Keratinocyte (primary cell): ENCODE measurements around the gene INTS6L. TPM values are rescaled to one million over a fixed set of nuclear protein-coding genes. Genes with fewer than 3 reads are reported as not detected.

ENCODE experiments used
- DNase-seq: peaks from one replicate; pipeline ENCODE4 v3.0.0-alpha.2; 2011; ENCODE audit warnings: low read depth, missing footprints, low spot score
- FAIRE-seq: peaks from 2 replicates; lab custom pipeline; 2011; peaks lifted over from hg19 to GRCh38; lab: Jason Lieb, UNC
- H2AFZ ChIP-seq: 2 replicates; pipeline ENCODE4 v1.6.0; 2012; ENCODE audit warnings: low read length, control low read depth, inconsistent platforms; ENCODE audit not compliant: control insufficient read depth
- H3K27ac ChIP-seq: 2 replicates; pipeline ENCODE4 v1.5.1; 2011; ENCODE audit warnings: low read length; ENCODE audit not compliant: control insufficient read depth, insufficient read depth
- H3K27me3 ChIP-seq: 3 replicates; pipeline ENCODE4 v1.6.0; 2011; ENCODE audit warnings: low read length; ENCODE audit not compliant: control insufficient read depth, insufficient read depth; ENCODE audit errors: extremely low read depth
- H3K36me3 ChIP-seq, 2 experiments: 2 replicates in 1 of 2; 3 replicates in 1 of 2; pipeline ENCODE4 v1.5.1; 2011; ENCODE audit warnings: low read length in 2 of 2, mild to moderate bottlenecking in 1 of 2; ENCODE audit not compliant: control insufficient read depth in 2 of 2, insufficient read depth in 2 of 2; ENCODE audit errors: extremely low read depth in 1 of 2
- H3K4me1 ChIP-seq: 3 replicates; pipeline ENCODE4 v1.5.1; 2011; ENCODE audit warnings: low read length; ENCODE audit not compliant: control insufficient read depth, insufficient read depth; ENCODE audit errors: extremely low read depth
- H3K4me2 ChIP-seq: 3 replicates; pipeline ENCODE4 v1.6.0; 2011; ENCODE audit warnings: low read depth, low read length; ENCODE audit not compliant: control insufficient read depth, insufficient read depth; ENCODE audit errors: extremely low read depth
- H3K4me3 ChIP-seq, 3 experiments: fragments of 200-600 bp in 1 of 3; sonication (generic) in 1 of 3; 2 replicates in 2 of 3; 3 replicates in 1 of 3; pipeline ENCODE4 v1.5.1; 2011 to 2016; ENCODE audit warnings: low read length in 3 of 3, mild to moderate bottlenecking in 3 of 3, control low read depth in 2 of 3, inconsistent platforms in 1 of 3, low read depth in 1 of 3, mixed read lengths in 1 of 3, mixed run types in 1 of 3, moderate library complexity in 1 of 3; ENCODE audit not compliant: control insufficient read depth in 2 of 3, insufficient read depth in 2 of 3; ENCODE audit errors: extremely low read depth in 1 of 3
- H3K79me2 ChIP-seq: 2 replicates; pipeline ENCODE4 v1.6.0; 2012; ENCODE audit warnings: low read length; ENCODE audit not compliant: control insufficient read depth, insufficient read depth
- H3K9ac ChIP-seq: 3 replicates; pipeline ENCODE4 v1.6.0; 2011; ENCODE audit warnings: low read length; ENCODE audit not compliant: control insufficient read depth, insufficient read depth; ENCODE audit errors: extremely low read depth
- H3K9me1 ChIP-seq: 3 replicates; pipeline ENCODE4 v1.6.0; 2011; ENCODE audit warnings: low read length; ENCODE audit not compliant: control insufficient read depth, insufficient read depth; ENCODE audit errors: extremely low read depth
- H3K9me3 ChIP-seq: 2 replicates; pipeline ENCODE4 v1.5.1; 2012; ENCODE audit warnings: low read depth, low read length; ENCODE audit not compliant: control insufficient read depth
- H4K20me1 ChIP-seq: 3 replicates; pipeline ENCODE4 v1.6.0; 2011; ENCODE audit warnings: low read length; ENCODE audit not compliant: control insufficient read depth, insufficient read depth; ENCODE audit errors: extremely low read depth
- EZH2 ChIP-seq: IDR thresholded peaks from one replicate; pipeline ENCODE4 v1.6.1; 2012; ENCODE audit warnings: inconsistent platforms, mild to moderate bottlenecking, low read length, moderate library complexity
- dilution Hi-C: fragments of 300-500 bp; cut with MboI; formaldehyde crosslinking; loops from one replicate; pipeline ENCODE4 v1.7.0; 2020; ENCODE audit warnings: low sequenced_read_pairs; ENCODE audit not compliant: extremely low pct_ligation_motif_present
- polyA plus RNA-seq, 5 experiments: library from polyadenylated mRNA; depleted of rRNA in 3 of 5; stranded (reverse) in 3 of 5; stranded (forward) in 1 of 5; unstranded in 1 of 5; fragments of >200 nt; gene quantifications; 1 replicate in 1 of 5; 2 replicates in 3 of 5; 3 replicates in 1 of 5; pipeline versions ENCODE4 v1.2.1 to v1.2.3, GENCODE V29; 2011 to 2012; ENCODE audit warnings: missing spikeins in 2 of 5, low read depth in 1 of 5, low replicate concordance in 1 of 5
- TF ChIP-seq, protein P1 (sequence below), 3 experiments: IDR thresholded peaks in 1 of 3; conservative IDR thresholded peaks in 1 of 3; optimal IDR thresholded peaks in 1 of 3; 2 replicates in 2 of 3; 3 replicates in 1 of 3; pipeline versions ENCODE3 to v1.5.1; 2011; ENCODE audit warnings: low read length in 3 of 3, mild to moderate bottlenecking in 3 of 3, moderate library complexity in 2 of 3, control low read depth in 1 of 3, inconsistent platforms in 1 of 3; ENCODE audit not compliant: insufficient read depth in 2 of 3; ENCODE audit errors: extremely low read depth in 1 of 3

Gene INTS6L
- polyA plus RNA-seq, 1 donor (not counting 4 experiments of a cell fraction or from before 2014, with no cell fraction given), result 14.5 TPM

GRCh38 chrX:135477576-135477975 lies 42.9 kb upstream of the INTS6L start:
- H2AFZ ChIP-seq, result no peak overlapping the region
- no peak overlapping the region for H3K9ac ChIP-seq
- no peaks in the 10 kb centered on the region for H3K36me3 ChIP-seq
- H4K20me1 ChIP-seq, result no peaks in the 10 kb centered on the region
- H3K27ac ChIP-seq, result no peak overlapping the region
- H3K9me3 ChIP-seq, result no peaks in the 10 kb centered on the region
- dilution Hi-C loops, result no loop called here
- H3K9me1 ChIP-seq, result no peaks in the 10 kb centered on the region
- no peaks in the 10 kb centered on the region for H3K27me3 ChIP-seq
- TF ChIP-seq, protein P1, sequence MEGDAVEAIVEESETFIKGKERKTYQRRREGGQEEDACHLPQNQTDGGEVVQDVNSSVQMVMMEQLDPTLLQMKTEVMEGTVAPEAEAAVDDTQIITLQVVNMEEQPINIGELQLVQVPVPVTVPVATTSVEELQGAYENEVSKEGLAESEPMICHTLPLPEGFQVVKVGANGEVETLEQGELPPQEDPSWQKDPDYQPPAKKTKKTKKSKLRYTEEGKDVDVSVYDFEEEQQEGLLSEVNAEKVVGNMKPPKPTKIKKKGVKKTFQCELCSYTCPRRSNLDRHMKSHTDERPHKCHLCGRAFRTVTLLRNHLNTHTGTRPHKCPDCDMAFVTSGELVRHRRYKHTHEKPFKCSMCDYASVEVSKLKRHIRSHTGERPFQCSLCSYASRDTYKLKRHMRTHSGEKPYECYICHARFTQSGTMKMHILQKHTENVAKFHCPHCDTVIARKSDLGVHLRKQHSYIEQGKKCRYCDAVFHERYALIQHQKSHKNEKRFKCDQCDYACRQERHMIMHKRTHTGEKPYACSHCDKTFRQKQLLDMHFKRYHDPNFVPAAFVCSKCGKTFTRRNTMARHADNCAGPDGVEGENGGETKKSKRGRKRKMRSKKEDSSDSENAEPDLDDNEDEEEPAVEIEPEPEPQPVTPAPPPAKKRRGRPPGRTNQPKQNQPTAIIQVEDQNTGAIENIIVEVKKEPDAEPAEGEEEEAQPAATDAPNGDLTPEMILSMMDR (optimal IDR thresholded peaks at IDR 0.05 in 1 of 3, IDR thresholded peaks at IDR 0.05 in 1 of 3, conservative IDR thresholded peaks at IDR 0.05 in 1 of 3; ENCODE audit: extremely low read depth in 1 of 3, insufficient read depth in 2 of 3, low read length in 3 of 3), result peak; percentile 59 to 76 (median 66)
- TF ChIP-seq EZH2, result no peak
- no peak overlapping the region for H3K4me2 ChIP-seq
- FAIRE-seq (no peak), DNase-seq (no peak)
- H3K4me1 ChIP-seq, result no peaks in the 10 kb centered on the region
- no peak overlapping the region for H3K4me3 ChIP-seq
- H3K79me2 ChIP-seq, result no peaks in the 10 kb centered on the region

DNA sequence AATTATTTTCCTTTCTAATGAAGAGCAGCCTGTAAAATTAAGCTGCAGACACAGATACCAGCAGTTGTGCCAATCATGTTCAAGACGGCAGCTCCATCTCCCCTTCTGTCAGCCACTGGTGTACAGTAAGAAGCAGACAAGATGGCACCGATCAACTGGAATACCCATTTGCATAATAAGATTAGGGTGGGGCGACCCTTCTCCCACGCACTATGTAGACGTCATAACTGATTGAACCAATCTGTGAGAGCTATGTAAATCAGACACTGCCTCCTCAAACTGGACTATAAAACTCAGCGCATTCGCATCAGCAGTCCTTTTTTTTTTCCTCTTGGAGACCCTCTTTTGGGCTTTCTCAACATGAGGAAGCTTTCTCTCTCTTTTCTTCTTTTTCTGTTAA lies 40.4 kb upstream of the INTS6L start:
- Histone ChIP-seq H3K4me1 (no peaks in the 10 kb centered on the region), H2AFZ (no peak overlapping the region), H3K27ac (no peak overlapping the region), H3K9me3 (no peaks in the 10 kb centered on the region), H3K4me3 (no peak overlapping the region), H4K20me1 (no peaks in the 10 kb centered on the region), H3K9me1 (no peaks in the 10 kb centered on the region), H3K79me2 (no peaks in the 10 kb centered on the region), H3K27me3 (no peaks in the 10 kb centered on the region), H3K4me2 (no peak overlapping the region), H3K36me3 (no peaks in the 10 kb centered on the region), H3K9ac (no peak overlapping the region)
- no peak for TF ChIP-seq EZH2
- TF ChIP-seq, protein P1 (optimal IDR thresholded peaks at IDR 0.05 in 1 of 3, IDR thresholded peaks at IDR 0.05 in 1 of 3, conservative IDR thresholded peaks at IDR 0.05 in 1 of 3; ENCODE audit: extremely low read depth in 1 of 3, insufficient read depth in 2 of 3, low read length in 3 of 3), result no peak
- no peak for FAIRE-seq
- no peak for DNase-seq
- dilution Hi-C loops, result no loop called here
